T-helper 1 cell treated with Interleukin-12 subunit alpha and Interleukin-12 subunit beta and Interleukin-4 antibody, amounts not matched to agents 30 ng/mL and 1 ng/mL, for 36 hours (primary cell): ENCODE data around the gene SPACA1. TPM values are rescaled to one million over a fixed set of nuclear protein-coding genes. Genes with fewer than 3 reads are reported as not detected.

Source experiments
- intact Hi-C: fragments of 100-400 bp; cut with micrococcal nuclease; formaldehyde crosslinking; loops from one replicate; pipeline ENCODE4 v1.15.1; 2024
- total RNA-seq: library from RNA; stranded (reverse); gene quantifications from 2 replicates; pipeline ENCODE4 v1.2.3, GENCODE V29; 2022

The SPACA1 gene
- total RNA-seq, 1 donor from 2014 or later, result not detected

DNA sequence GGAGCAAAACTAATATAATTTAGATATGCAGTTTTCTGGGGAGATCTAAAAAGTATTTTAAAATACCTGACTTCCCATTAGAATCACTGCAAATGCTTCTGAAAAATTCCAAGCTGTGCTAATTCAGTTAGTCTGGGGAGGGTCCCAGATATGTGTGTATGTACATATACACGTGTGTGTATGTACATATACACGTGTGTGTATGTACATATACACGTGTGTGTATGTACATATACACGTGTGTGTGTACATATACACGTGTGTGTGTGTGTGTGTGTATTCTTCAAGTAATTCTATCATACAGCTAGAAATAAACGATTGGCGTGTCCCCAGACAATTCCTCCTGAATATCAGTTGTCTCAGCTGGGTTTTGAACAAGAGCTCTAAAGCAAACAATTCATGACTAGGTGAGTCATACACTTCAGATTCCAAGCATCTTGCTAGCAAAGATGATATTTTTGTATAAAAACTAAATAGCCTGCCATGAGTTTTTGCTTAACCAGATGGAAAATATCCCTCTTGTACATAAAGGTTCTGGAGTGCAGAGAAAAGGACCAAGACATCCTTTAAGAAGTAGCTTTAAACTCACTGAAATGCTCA, 58.2 kb downstream of the SPACA1 start:
- intact Hi-C loops, result no loop called here

DNA sequence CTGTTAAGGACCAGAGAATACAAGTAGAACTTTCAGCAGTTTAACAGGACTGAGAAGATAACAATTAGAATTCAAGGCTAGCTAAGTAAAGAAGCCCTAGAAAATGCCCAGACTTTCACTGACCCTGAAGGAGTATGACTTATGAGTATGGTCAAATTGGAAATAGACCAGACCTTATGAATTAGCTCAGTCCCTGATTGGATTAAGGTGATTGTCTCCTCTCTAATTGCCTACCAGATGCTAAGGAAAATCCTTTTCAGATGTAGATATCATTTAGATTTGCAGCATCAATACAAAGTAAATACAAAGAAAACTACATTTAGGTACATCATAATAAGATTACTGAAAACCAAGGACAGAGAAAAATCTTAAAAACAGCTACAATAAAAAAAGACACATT, 59.6 kb downstream of the SPACA1 start:
- intact Hi-C loops, result no loop called here

DNA sequence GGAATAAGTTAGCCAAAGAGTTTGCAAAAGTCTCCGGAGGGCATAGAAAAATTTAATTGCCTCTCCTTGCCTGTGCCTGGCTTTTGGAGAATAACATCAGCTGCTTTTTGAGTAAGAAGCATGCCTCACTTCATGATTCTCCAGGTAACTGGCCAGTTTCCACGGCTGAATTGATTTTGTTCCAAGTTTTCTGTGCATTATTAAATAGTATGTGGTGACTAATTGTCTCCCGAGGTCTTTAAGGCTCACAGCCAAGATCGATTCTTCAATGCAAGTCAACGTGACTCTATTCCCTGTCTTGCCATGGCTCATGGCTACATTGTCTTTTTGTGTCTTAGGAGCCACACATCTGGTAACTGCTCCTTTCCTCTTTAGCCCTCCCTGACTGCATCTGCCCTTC, 64.3 kb downstream of the SPACA1 start:
- intact Hi-C loops, result no loop called here

DNA sequence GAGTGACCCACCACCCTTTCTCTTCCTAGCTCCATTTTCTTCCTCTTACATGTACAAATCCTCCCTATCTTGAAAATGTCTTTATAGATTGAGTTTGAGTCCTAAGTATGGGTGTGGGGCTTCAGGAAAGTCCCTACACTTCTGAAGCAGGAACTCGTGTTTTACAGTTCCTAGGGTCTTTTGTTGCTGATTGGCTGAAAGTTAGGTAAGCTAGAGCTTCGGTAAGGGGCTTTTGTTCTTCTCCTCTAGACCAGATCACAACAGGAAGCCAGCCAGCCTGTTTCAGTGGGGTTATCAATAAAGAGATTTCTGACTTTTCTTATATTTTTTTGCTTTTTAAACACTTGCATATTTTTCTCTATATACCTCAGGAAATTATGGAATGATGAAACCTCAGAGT, 67.2 kb downstream of the SPACA1 start:
- intact Hi-C loops, result no loop called here

DNA sequence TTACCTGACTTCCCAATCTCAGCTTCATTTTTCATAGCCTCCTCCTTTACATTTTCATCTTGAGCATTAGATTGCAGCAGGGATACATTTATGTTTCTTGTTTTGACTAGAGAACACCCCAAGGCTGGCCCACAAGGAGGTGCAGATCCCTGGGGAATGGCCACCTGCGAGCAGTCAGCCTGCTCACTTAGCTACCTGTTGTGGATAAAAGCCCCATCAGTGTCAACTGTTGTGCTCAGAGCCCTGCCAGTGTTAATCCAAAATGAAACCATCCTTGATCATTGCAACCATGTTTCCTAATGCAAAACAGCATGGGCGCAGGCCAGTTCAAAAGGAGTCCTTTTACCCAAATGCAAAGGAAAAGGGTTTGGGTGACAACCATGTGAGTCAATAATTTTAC, 67.7 kb downstream of the SPACA1 start:
- intact Hi-C loops, result no loop called here

DNA sequence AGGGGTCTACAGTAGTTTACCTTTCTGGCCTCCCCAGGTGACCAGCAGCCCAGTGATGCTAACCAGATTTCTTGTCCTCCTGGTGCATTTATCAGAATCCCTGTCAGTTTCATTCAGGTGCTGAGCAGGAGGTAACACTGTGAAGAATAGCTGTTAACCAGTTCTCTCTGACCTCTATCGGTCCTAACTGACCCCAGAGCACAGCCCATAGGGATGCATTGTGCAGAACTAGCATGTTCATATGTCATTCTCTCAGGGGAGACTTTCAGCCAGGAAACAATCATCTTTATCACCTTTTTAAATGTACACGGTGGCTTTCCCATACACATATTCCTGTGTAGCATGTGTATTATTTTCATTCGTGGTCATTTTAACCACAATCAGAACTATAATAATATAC, 68.6 kb downstream of the SPACA1 start:
- intact Hi-C loops, result no loop called here

Other genes starting within 250 kb of the SPACA1 start
- not detected in 2 replicates for gene CNR1, start 118.5 kb downstream of the SPACA1 start, total RNA-seq